GM21529 (cell line): ENCODE data around the gene UTS2R.
"Not testable (repeated sequence)": the region's sequence is repeated elsewhere in the genome, so short reads cannot be mapped to it uniquely, and the experiment has no call there.

Experiments
- ATAC-seq: cut with Tn5 transposase; IDR thresholded peaks from one replicate; pipeline ENCODE4 v1.9.1; 2021; ENCODE audit not compliant: unreplicated experiment

UTS2R gene

GRCh38 chr17:82334204-82334621 is 37.4 kb upstream of the UTS2R start:
- no peak for ATAC-seq

- no peak for ATAC-seq
Measured at GRCh38 chr17:82334622-82335394, 36.8 kb upstream of the UTS2R start.

- ATAC-seq = no peak
Measured at GRCh38 chr17:82338858-82339633, 32.5 kb upstream of the UTS2R start.

- no peak for ATAC-seq
Measured at GRCh38 chr17:82339634-82340580, 31.7 kb upstream of the UTS2R start.

GRCh38 chr17:82342361-82343079 is 29.0 kb upstream of the UTS2R start:
- no peak for ATAC-seq

- no peak for ATAC-seq
Measured at GRCh38 chr17:82343560-82343959, 28.0 kb upstream of the UTS2R start.

GRCh38 chr17:82344175-82344907 is 27.2 kb upstream of the UTS2R start:
- no peak for ATAC-seq

GRCh38 chr17:82345151-82345976 is 26.2 kb upstream of the UTS2R start:
- no peak for ATAC-seq

- ATAC-seq = no peak
Measured at GRCh38 chr17:82346342-82347300, 24.9 kb upstream of the UTS2R start.

- not testable (repeated sequence) for ATAC-seq
Measured at GRCh38 chr17:82347994-82348393, 23.6 kb upstream of the UTS2R start.

- no peak for ATAC-seq
Measured at GRCh38 chr17:82348434-82348833, 23.1 kb upstream of the UTS2R start.

- ATAC-seq = no peak
Measured at GRCh38 chr17:82348866-82349265, 22.7 kb upstream of the UTS2R start.

- no peak for ATAC-seq
Measured at GRCh38 chr17:82349287-82349701, 22.3 kb upstream of the UTS2R start.

GRCh38 chr17:82350182-82351030 is 21.2 kb upstream of the UTS2R start:
- ATAC-seq = no peak

- ATAC-seq = no peak
Measured at GRCh38 chr17:82351254-82351712, 20.3 kb upstream of the UTS2R start.

GRCh38 chr17:82351713-82352488 is 19.7 kb upstream of the UTS2R start:
- no peak for ATAC-seq
